Measurements from ENCODE around the gene TMED6.
A peak's percentile ranks its signal among the peaks of the same experiment; 100 is the strongest.

TMED6 gene

DNA sequence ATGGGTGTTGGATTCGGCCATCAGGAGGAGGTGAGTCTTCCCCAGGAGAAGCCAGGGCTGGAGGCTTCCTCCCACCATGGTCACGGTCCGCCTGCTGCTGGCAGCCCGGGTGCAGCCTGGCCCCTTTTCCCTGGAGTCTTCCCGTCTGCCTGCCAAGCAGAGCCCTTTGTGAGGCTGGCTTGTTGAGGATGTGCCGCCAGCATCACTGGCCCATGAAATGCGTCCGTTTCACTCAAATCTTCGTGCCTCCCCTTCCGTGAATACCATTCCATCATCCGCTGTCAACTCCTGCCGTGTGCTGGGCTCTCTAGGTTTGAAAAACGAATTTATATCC lies 30.9 kb downstream of the TMED6 start:
- peaks cover 89% of the 10 kb centered on the region in 2 experiments for H3K36me3 ChIP-seq (ENCODE audit: control insufficient read depth in 1 of 2, insufficient read depth in 2 of 2, low read length in 2 of 2)
- no peak overlapping the region for H3K23ac ChIP-seq (ENCODE audit: low read length)
- no peaks in the 10 kb centered on the region for H3K27me3 ChIP-seq (ENCODE audit: insufficient read depth, low read length)
- H3K79me1 ChIP-seq (ENCODE audit: low read length): no peaks in the 10 kb centered on the region
- no peak for DNase-seq
- H2BK5ac ChIP-seq (ENCODE audit: low read depth, low read length, poor library complexity): no peak overlapping the region
- H2AK5ac ChIP-seq (ENCODE audit: low read length): no peak overlapping the region
- no CpG with 5 or more reads among the region's 13 CpGs for WGBS (ENCODE audit: extremely low coverage, insufficient coverage, insufficient read length)
- no peak overlapping the region for H4K8ac ChIP-seq (ENCODE audit: low read depth, low read length)
- H3K9ac ChIP-seq (ENCODE audit: low read length): no peak overlapping the region
- H3K27ac ChIP-seq (ENCODE audit: low read depth, low read length): no peak overlapping the region
- no peak overlapping the region for H2AFZ ChIP-seq (ENCODE audit: insufficient read depth, low read length, poor library complexity)
- no peak overlapping the region for H3K4ac ChIP-seq (ENCODE audit: low read depth, low read length)
- H2BK12ac ChIP-seq (ENCODE audit: low read length): no peak overlapping the region
- no peak overlapping the region for H4K12ac ChIP-seq (ENCODE audit: low read depth, low read length)
- H3K4me3 ChIP-seq (ENCODE audit: low read depth, low read length): no peak overlapping the region
- no peak overlapping the region for H3K14ac ChIP-seq (ENCODE audit: low read length)
- H3K4me2 ChIP-seq (ENCODE audit: low read length): no peak overlapping the region
- no peak overlapping the region for H3K18ac ChIP-seq (ENCODE audit: low read length)
- H4K91ac ChIP-seq (ENCODE audit: low read depth, low read length): no peak overlapping the region
- H2BK120ac ChIP-seq (ENCODE audit: insufficient read depth, low read length, poor library complexity): no peak overlapping the region
- H3K9me3 ChIP-seq (ENCODE audit: insufficient read depth, low read depth, low read length): no peaks in the 10 kb centered on the region
- H3K4me1 ChIP-seq (ENCODE audit: control insufficient read depth in 1 of 2, insufficient read depth in 2 of 2, low read length in 2 of 2): peaks cover 0 to 2% of the 10 kb centered on the region in 2 experiments
- H3K79me2 ChIP-seq (ENCODE audit: control insufficient read depth, insufficient read depth, low read length, poor library complexity): peaks cover under 1% of the 10 kb centered on the region

DNA sequence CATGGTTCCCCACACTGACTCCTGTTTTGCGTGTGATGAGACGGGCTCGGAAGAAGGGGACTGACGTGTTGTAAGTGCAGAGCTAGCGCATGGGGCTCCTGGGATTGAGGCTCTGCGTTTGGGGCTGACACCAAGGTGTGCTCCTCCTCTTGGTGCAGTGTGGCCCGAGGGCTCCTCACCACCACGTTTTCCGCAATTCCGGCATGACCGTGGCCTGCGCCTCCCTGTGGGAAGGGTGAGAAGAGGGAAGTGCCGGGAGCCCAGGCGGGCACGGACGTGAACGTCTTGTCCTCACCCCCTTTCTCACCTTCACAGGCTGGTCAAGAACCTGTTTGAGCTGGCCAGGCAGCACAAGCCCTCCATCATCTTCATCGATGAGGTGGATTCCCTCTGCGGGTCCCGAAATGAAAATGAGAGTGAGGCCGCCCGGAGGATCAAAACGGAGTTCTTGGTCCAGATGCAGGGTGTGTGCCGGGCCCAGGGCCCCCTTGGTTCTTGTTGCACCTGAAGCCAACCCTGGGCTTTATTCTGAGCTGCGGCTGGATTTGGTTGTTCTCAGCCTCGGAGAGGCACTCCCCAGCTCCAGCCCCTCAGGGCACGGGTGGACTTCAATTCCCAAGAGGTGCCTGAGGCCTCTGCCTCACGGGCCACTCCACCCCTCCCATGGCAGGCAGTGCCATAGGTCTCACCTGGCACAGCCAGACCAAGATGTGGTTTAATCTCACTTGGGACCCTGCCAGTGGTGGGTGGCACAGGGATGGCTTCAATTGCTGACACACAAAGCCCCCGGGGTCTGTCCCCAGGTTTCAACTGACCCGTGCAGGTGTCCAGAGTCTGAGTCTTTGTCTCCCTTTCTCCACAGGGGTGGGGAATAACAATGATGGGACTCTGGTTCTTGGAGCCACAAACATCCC lies 31.5 kb downstream of the TMED6 start:
- no peaks in the 10 kb centered on the region for H3K9me3 ChIP-seq (ENCODE audit: insufficient read depth, low read depth, low read length)
- H4K8ac ChIP-seq (ENCODE audit: low read depth, low read length): no peak overlapping the region
- no peak overlapping the region for H3K4me2 ChIP-seq (ENCODE audit: low read length)

DNA sequence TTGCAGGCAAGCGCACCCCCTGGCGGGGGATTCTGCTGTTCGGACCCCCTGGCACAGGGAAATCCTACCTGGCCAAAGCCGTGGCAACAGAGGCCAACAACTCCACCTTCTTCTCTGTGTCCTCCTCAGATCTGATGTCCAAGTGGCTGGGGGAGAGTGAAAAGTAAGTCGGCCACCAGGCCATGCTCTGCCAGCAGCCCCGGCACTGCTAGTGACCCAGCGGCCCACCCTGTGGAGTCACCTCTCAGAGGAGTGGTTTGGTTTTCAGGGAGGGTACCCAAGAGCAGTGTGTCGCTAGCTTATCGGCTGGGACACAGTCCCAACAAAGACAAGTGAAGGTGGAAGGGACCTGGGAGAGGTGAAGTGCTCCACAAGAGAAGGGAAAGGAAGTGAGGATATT lies 32.2 kb downstream of the TMED6 start:
- no peak overlapping the region for H4K8ac ChIP-seq (ENCODE audit: low read depth, low read length)
- H3K23ac ChIP-seq (ENCODE audit: low read length): no peak overlapping the region
- H2BK12ac ChIP-seq (ENCODE audit: low read length): no peak overlapping the region
- no peak overlapping the region for H2AFZ ChIP-seq (ENCODE audit: insufficient read depth, low read length, poor library complexity)
- H3K4me1 ChIP-seq (ENCODE audit: control insufficient read depth in 1 of 2, insufficient read depth in 2 of 2, low read length in 2 of 2): peaks cover 0 to 2% of the 10 kb centered on the region in 2 experiments
- H3K79me2 ChIP-seq (ENCODE audit: control insufficient read depth, insufficient read depth, low read length, poor library complexity): no peaks in the 10 kb centered on the region
- no peak overlapping the region for H3K4me2 ChIP-seq (ENCODE audit: low read length)
- no peak overlapping the region for H2BK5ac ChIP-seq (ENCODE audit: low read depth, low read length, poor library complexity)
- no peak overlapping the region for H3K4me3 ChIP-seq (ENCODE audit: low read depth, low read length)
- H3K36me3 ChIP-seq (ENCODE audit: control insufficient read depth in 1 of 2, insufficient read depth in 2 of 2, low read length in 2 of 2): peaks cover 86 to 88% of the 10 kb centered on the region in 2 experiments
- DNase-seq: no peak
- no peaks in the 10 kb centered on the region for H3K27me3 ChIP-seq (ENCODE audit: insufficient read depth, low read length)
- no peak overlapping the region for H3K14ac ChIP-seq (ENCODE audit: low read length)
- no peak overlapping the region for H3K27ac ChIP-seq (ENCODE audit: low read depth, low read length)
- no peak overlapping the region for H3K9ac ChIP-seq (ENCODE audit: low read length)
- H4K12ac ChIP-seq (ENCODE audit: low read depth, low read length): no peak overlapping the region
- no peak overlapping the region for H3K4ac ChIP-seq (ENCODE audit: low read depth, low read length)
- H2AK5ac ChIP-seq (ENCODE audit: low read length): no peak overlapping the region
- H2BK120ac ChIP-seq (ENCODE audit: insufficient read depth, low read length, poor library complexity): no peak overlapping the region
- no peaks in the 10 kb centered on the region for H3K9me3 ChIP-seq (ENCODE audit: insufficient read depth, low read depth, low read length)
- H3K18ac ChIP-seq (ENCODE audit: low read length): no peak overlapping the region
- WGBS (ENCODE audit: extremely low coverage, insufficient coverage, insufficient read length): no CpG with 5 or more reads among the region's 9 CpGs
- H4K91ac ChIP-seq (ENCODE audit: low read depth, low read length): no peak overlapping the region
- H3K79me1 ChIP-seq (ENCODE audit: low read length): no peaks in the 10 kb centered on the region

More for the DNA sequence above, 31.5 kb downstream of the TMED6 start:
- Histone ChIP-seq H2AK5ac (ENCODE audit: low read length) (no peak overlapping the region), H4K12ac (ENCODE audit: low read depth, low read length) (no peak overlapping the region), H3K23ac (ENCODE audit: low read length) (no peak overlapping the region), H3K4ac (ENCODE audit: low read depth, low read length) (no peak overlapping the region), H3K27me3 (ENCODE audit: insufficient read depth, low read length) (no peaks in the 10 kb centered on the region), H2BK120ac (ENCODE audit: insufficient read depth, low read length, poor library complexity) (no peak overlapping the region), H3K27ac (ENCODE audit: low read depth, low read length) (no peak overlapping the region), H2BK12ac (ENCODE audit: low read length) (no peak overlapping the region), H3K9ac (ENCODE audit: low read length) (no peak overlapping the region), H3K4me1 (ENCODE audit: control insufficient read depth in 1 of 2, insufficient read depth in 2 of 2, low read length in 2 of 2) (peaks cover 0 to 2% of the 10 kb centered on the region in 2 experiments), H4K91ac (ENCODE audit: low read depth, low read length) (no peak overlapping the region), H3K36me3 (ENCODE audit: control insufficient read depth in 1 of 2, insufficient read depth in 2 of 2, low read length in 2 of 2) (peaks cover 90% of the 10 kb centered on the region in 2 experiments), H3K79me1 (ENCODE audit: low read length) (no peaks in the 10 kb centered on the region), H2BK5ac (ENCODE audit: low read depth, low read length, poor library complexity) (no peak overlapping the region), H2AFZ (ENCODE audit: insufficient read depth, low read length, poor library complexity) (no peak overlapping the region), H3K18ac (ENCODE audit: low read length) (no peak overlapping the region), H3K4me3 (ENCODE audit: low read depth, low read length) (peak overlapping the region; percentile 54), H3K79me2 (ENCODE audit: control insufficient read depth, insufficient read depth, low read length, poor library complexity) (no peaks in the 10 kb centered on the region), H3K14ac (ENCODE audit: low read length) (no peak overlapping the region)
- WGBS (ENCODE audit: extremely low coverage, insufficient coverage, insufficient read length): no CpG with 5 or more reads among the region's 30 CpGs
- no peak for DNase-seq

DNA sequence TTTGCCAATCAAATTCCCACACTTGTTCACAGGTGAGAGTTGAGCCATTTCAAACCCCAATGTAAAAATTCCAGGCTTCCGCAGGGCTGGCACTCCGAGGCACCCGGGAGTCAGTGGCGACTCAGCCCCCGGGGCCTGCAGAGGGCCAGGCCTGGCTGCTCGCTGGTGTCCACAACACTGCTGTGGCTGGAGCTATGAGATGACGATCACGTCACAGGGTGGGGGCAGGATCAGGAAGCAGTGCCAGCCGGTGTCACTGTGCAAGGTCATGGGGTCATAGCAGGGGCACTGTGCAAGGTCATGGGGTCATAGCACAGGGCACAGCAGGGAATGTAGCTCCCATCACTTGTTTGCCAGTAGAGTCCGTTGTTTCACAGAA lies 32.7 kb downstream of the TMED6 start:
- peaks cover 84 to 87% of the 10 kb centered on the region in 2 experiments for H3K36me3 ChIP-seq (ENCODE audit: control insufficient read depth in 1 of 2, insufficient read depth in 2 of 2, low read length in 2 of 2)
- no peak overlapping the region for H3K4me3 ChIP-seq (ENCODE audit: low read depth, low read length)
- no peaks in the 10 kb centered on the region for H3K27me3 ChIP-seq (ENCODE audit: insufficient read depth, low read length)
- no peaks in the 10 kb centered on the region for H3K79me2 ChIP-seq (ENCODE audit: control insufficient read depth, insufficient read depth, low read length, poor library complexity)
- no peak overlapping the region for H3K4me2 ChIP-seq (ENCODE audit: low read length)
- H3K4me1 ChIP-seq (ENCODE audit: control insufficient read depth in 1 of 2, insufficient read depth in 2 of 2, low read length in 2 of 2): no peaks in the 10 kb centered on the region
- no peak overlapping the region for H3K23ac ChIP-seq (ENCODE audit: low read length)
- H2BK120ac ChIP-seq (ENCODE audit: insufficient read depth, low read length, poor library complexity): no peak overlapping the region
- H3K18ac ChIP-seq (ENCODE audit: low read length): no peak overlapping the region
- no peak overlapping the region for H4K91ac ChIP-seq (ENCODE audit: low read depth, low read length)
- H2AK5ac ChIP-seq (ENCODE audit: low read length): no peak overlapping the region
- H3K9me3 ChIP-seq (ENCODE audit: insufficient read depth, low read depth, low read length): no peaks in the 10 kb centered on the region
- H3K79me1 ChIP-seq (ENCODE audit: low read length): no peaks in the 10 kb centered on the region
- H3K27ac ChIP-seq (ENCODE audit: low read depth, low read length): no peak overlapping the region
- no peak for DNase-seq
- H2BK5ac ChIP-seq (ENCODE audit: low read depth, low read length, poor library complexity): no peak overlapping the region
- H3K4ac ChIP-seq (ENCODE audit: low read depth, low read length): no peak overlapping the region
- H3K9ac ChIP-seq (ENCODE audit: low read length): no peak overlapping the region
- no peak overlapping the region for H4K12ac ChIP-seq (ENCODE audit: low read depth, low read length)
- no CpG with 5 or more reads among the region's 10 CpGs for WGBS (ENCODE audit: extremely low coverage, insufficient coverage, insufficient read length)
- H2BK12ac ChIP-seq (ENCODE audit: low read length): no peak overlapping the region
- no peak overlapping the region for H3K14ac ChIP-seq (ENCODE audit: low read length)
- H4K8ac ChIP-seq (ENCODE audit: low read depth, low read length): no peak overlapping the region
- no peak overlapping the region for H2AFZ ChIP-seq (ENCODE audit: insufficient read depth, low read length, poor library complexity)
